Astrocyte (in vitro differentiated cells and primary cell): ENCODE results near the gene AMPD3. TPM values are rescaled to one million over a fixed set of nuclear protein-coding genes. Genes with fewer than 3 reads are reported as not detected.

Experiments
- DNase-seq: peaks from one replicate; pipeline ENCODE4 v3.0.0-alpha.2; 2010; ENCODE audit warnings: low read depth
- FAIRE-seq: peaks from 2 replicates; lab custom pipeline; 2011; peaks lifted over from hg19 to GRCh38; lab: Jason Lieb, UNC
- H2AFZ ChIP-seq: 2 replicates; pipeline ENCODE4 v1.6.0; 2012; ENCODE audit warnings: low read depth, low read length, inconsistent platforms
- H3K27ac ChIP-seq: 2 replicates; pipeline ENCODE4 v1.5.1; 2011; ENCODE audit warnings: low read depth, low read length, inconsistent platforms
- H3K27me3 ChIP-seq: 2 replicates; pipeline ENCODE4 v1.6.0; 2011; ENCODE audit warnings: low read length, inconsistent platforms; ENCODE audit not compliant: insufficient read depth
- H3K36me3 ChIP-seq: 2 replicates; pipeline ENCODE4 v1.5.1; 2011; ENCODE audit warnings: low read length, inconsistent platforms; ENCODE audit not compliant: insufficient read depth
- H3K4me1 ChIP-seq: 2 replicates; pipeline ENCODE4 v1.5.1; 2011; ENCODE audit warnings: low read length, inconsistent platforms; ENCODE audit not compliant: insufficient read depth
- H3K4me2 ChIP-seq: 2 replicates; pipeline ENCODE4 v1.6.0; 2012; ENCODE audit warnings: low read length, inconsistent platforms
- H3K4me3 ChIP-seq: 2 replicates; pipeline ENCODE4 v1.5.1; 2011; ENCODE audit warnings: low read depth, mild to moderate bottlenecking, low read length, inconsistent platforms; ENCODE audit not compliant: insufficient read depth
- H3K79me2 ChIP-seq: 2 replicates; pipeline ENCODE4 v1.6.0; 2012; ENCODE audit warnings: mild to moderate bottlenecking, low read length, inconsistent platforms; ENCODE audit not compliant: insufficient read depth
- H3K9ac ChIP-seq: 2 replicates; pipeline ENCODE4 v1.6.0; 2012; ENCODE audit warnings: mild to moderate bottlenecking, low read length, inconsistent platforms
- H3K9me3 ChIP-seq: 2 replicates; pipeline ENCODE4 v1.5.1; 2012; ENCODE audit warnings: low read depth, mild to moderate bottlenecking, low read length, inconsistent platforms; ENCODE audit not compliant: insufficient read depth
- H4K20me1 ChIP-seq: 2 replicates; pipeline ENCODE4 v1.6.0; 2012; ENCODE audit warnings: low read length, inconsistent platforms; ENCODE audit not compliant: insufficient read depth
- H3K27ac Mint-ChIP-seq: one replicate; pipeline ENCODE4 v1.8.0; 2021; ENCODE audit warnings: mild to moderate bottlenecking, mixed read lengths; ENCODE audit not compliant: unreplicated experiment
- H3K27me3 Mint-ChIP-seq: one replicate; pipeline ENCODE4 v1.8.0; 2021; ENCODE audit warnings: low read depth, mixed read lengths; ENCODE audit not compliant: unreplicated experiment
- H3K36me3 Mint-ChIP-seq: one replicate; pipeline ENCODE4 v1.8.0; 2021; ENCODE audit warnings: low read depth, mixed read lengths; ENCODE audit not compliant: unreplicated experiment
- H3K4me1 Mint-ChIP-seq: one replicate; pipeline ENCODE4 v1.8.0; 2021; ENCODE audit warnings: low read depth, mixed read lengths; ENCODE audit not compliant: unreplicated experiment
- H3K4me3 Mint-ChIP-seq: one replicate; pipeline ENCODE4 v1.8.0; 2021; ENCODE audit warnings: mild to moderate bottlenecking, moderate library complexity, mixed read lengths; ENCODE audit not compliant: unreplicated experiment
- H3K9me3 Mint-ChIP-seq: one replicate; pipeline ENCODE4 v1.8.0; 2021; ENCODE audit warnings: mild to moderate bottlenecking, mixed read lengths; ENCODE audit not compliant: unreplicated experiment
- EZH2 ChIP-seq: IDR thresholded peaks from 2 replicates; pipeline ENCODE4 v1.6.1; 2012; ENCODE audit warnings: mild to moderate bottlenecking, low read length, inconsistent platforms; ENCODE audit not compliant: insufficient read depth
- total RNA-seq: library from RNA; stranded (reverse); gene quantifications from 2 replicates; pipeline ENCODE4 v1.2.1, GENCODE V29; 2021
- TF ChIP-seq, protein P1 (sequence below): IDR thresholded peaks from 2 replicates; pipeline ENCODE4 v1.5.1; 2011; ENCODE audit warnings: low read depth, mild to moderate bottlenecking, inconsistent platforms, low read length, moderate library complexity; ENCODE audit not compliant: insufficient read depth

AMPD3 gene
- total RNA-seq, 1 donor from 2014 or later, result 5.6 TPM

DNA sequence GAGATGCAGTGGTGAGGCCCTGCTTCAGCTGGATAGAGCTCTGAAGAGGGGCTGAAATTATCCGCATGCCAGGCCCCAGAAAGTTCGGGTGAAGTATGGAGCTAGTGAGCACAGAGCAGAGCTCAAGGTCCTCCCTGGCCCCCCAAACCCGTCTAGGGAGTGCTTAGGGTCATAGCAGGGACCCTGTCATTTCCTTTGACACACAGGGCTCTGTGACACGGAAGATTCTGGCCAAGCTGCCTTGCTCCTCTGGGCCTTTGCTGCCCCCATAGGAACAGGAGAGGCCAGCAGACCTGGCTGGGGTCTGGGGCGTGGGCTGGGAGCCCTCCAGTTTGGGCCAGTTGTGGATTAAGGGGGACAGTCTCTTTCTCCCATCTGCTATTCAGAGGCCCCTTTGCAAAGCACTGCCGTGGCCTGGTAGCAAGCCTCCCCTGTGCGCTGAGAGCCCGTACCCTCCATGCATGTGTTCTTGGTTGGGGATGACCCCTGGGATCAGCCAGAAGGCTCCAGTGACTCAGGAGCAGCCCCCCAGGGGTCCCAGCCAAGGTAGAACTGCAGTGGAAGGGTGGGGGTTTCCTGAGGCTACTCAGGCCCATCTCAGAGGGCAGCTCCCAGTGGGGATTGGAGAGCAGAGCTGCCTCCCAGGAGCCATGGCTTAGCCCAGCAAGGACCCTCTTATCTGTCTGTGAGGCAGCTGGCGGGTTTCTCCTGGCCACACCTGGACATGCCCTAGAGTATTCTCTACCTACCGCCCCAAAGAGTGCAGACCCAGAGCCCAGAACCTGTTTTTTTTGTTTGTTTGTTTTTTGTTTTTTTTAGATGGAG lies 43.6 kb downstream of the AMPD3 start:
- FAIRE-seq, result no peak

GRCh38 chr11:10499452-10499851 lies 44.4 kb downstream of the AMPD3 start:
- DNase-seq (no peak), FAIRE-seq (no peak)
- Mint-ChIP-seq H3K36me3 (peaks cover 10% of the 10 kb centered on the region), H3K4me1 (no peaks in the 10 kb centered on the region), H3K27ac (no peak overlapping the region), H3K4me3 (no peak overlapping the region), H3K9me3 (no peaks in the 10 kb centered on the region), H3K27me3 (no peaks in the 10 kb centered on the region)
- TF ChIP-seq, protein P1, sequence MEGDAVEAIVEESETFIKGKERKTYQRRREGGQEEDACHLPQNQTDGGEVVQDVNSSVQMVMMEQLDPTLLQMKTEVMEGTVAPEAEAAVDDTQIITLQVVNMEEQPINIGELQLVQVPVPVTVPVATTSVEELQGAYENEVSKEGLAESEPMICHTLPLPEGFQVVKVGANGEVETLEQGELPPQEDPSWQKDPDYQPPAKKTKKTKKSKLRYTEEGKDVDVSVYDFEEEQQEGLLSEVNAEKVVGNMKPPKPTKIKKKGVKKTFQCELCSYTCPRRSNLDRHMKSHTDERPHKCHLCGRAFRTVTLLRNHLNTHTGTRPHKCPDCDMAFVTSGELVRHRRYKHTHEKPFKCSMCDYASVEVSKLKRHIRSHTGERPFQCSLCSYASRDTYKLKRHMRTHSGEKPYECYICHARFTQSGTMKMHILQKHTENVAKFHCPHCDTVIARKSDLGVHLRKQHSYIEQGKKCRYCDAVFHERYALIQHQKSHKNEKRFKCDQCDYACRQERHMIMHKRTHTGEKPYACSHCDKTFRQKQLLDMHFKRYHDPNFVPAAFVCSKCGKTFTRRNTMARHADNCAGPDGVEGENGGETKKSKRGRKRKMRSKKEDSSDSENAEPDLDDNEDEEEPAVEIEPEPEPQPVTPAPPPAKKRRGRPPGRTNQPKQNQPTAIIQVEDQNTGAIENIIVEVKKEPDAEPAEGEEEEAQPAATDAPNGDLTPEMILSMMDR, result no peak
- no peak for TF ChIP-seq EZH2
- Histone ChIP-seq H3K4me1 (no peaks in the 10 kb centered on the region), H2AFZ (no peak overlapping the region), H3K27me3 (no peaks in the 10 kb centered on the region), H3K27ac (no peak overlapping the region), H3K9me3 (no peaks in the 10 kb centered on the region), H3K36me3 (no peaks in the 10 kb centered on the region), H3K4me3 (no peak overlapping the region), H3K4me2 (no peak overlapping the region), H4K20me1 (no peaks in the 10 kb centered on the region), H3K9ac (no peak overlapping the region), H3K79me2 (no peaks in the 10 kb centered on the region)

More for the DNA sequence above, 43.6 kb downstream of the AMPD3 start:
- no peak overlapping the region for H3K27ac ChIP-seq
- H2AFZ ChIP-seq, result no peak overlapping the region
- H3K9me3 Mint-ChIP-seq, result no peaks in the 10 kb centered on the region
- no peaks in the 10 kb centered on the region for H3K4me1 ChIP-seq
- no peak overlapping the region for H3K4me2 ChIP-seq
- H3K27me3 ChIP-seq, result no peaks in the 10 kb centered on the region
- H3K27ac Mint-ChIP-seq, result no peak overlapping the region
- H3K4me3 ChIP-seq, result no peak overlapping the region
- no peak for DNase-seq
- no peaks in the 10 kb centered on the region for H4K20me1 ChIP-seq
- H3K9ac ChIP-seq, result no peak overlapping the region
- no peaks in the 10 kb centered on the region for H3K79me2 ChIP-seq
- no peak overlapping the region for H3K4me3 Mint-ChIP-seq
- no peaks in the 10 kb centered on the region for H3K9me3 ChIP-seq
- H3K27me3 Mint-ChIP-seq, result no peaks in the 10 kb centered on the region
- TF ChIP-seq EZH2, result no peak
- TF ChIP-seq, protein P1, result no peak
- no peaks in the 10 kb centered on the region for H3K36me3 ChIP-seq
- peaks cover 15% of the 10 kb centered on the region for H3K36me3 Mint-ChIP-seq
- no peaks in the 10 kb centered on the region for H3K4me1 Mint-ChIP-seq
